AG04449 (cell line): ENCODE data around the gene BCAS4.
"Not testable (repeated sequence)": the region's sequence is repeated elsewhere in the genome, so short reads cannot be mapped to it uniquely, and the experiment has no call there.

Source experiments
- CTCF ChIA-PET: fragments of 350-600 bp; formaldehyde crosslinking; extraction: SDS; loops from one replicate; lab custom pipeline; 2021; ENCODE audit warnings: antibody characterized with exemption; lab: Yijun Ruan, JAX
- POLR2A ChIA-PET: fragments of 400-600, 350-600 bp; formaldehyde crosslinking; extraction: SDS; loops from one replicate; lab custom pipeline; 2020; ENCODE audit warnings: antibody characterized with exemption, inconsistent platforms; lab: Yijun Ruan, JAX
- DNase-seq: peaks from one replicate; pipeline ENCODE4 v3.0.0-alpha.2; 2010; ENCODE audit warnings: low read depth, low spot score
- H3K4me3 ChIP-seq: 2 replicates; pipeline ENCODE4 v1.5.1; 2011; ENCODE audit warnings: low read depth, mild to moderate bottlenecking, control low read depth, low read length
- TF ChIP-seq, protein P1 (sequence below): IDR thresholded peaks from one replicate; pipeline ENCODE4 v1.5.1; 2011; ENCODE audit warnings: mild to moderate bottlenecking, moderate library complexity, low read length, control low read depth, inconsistent platforms; ENCODE audit not compliant: insufficient read depth; ENCODE audit errors: missing control alignments

The BCAS4 gene

DNA sequence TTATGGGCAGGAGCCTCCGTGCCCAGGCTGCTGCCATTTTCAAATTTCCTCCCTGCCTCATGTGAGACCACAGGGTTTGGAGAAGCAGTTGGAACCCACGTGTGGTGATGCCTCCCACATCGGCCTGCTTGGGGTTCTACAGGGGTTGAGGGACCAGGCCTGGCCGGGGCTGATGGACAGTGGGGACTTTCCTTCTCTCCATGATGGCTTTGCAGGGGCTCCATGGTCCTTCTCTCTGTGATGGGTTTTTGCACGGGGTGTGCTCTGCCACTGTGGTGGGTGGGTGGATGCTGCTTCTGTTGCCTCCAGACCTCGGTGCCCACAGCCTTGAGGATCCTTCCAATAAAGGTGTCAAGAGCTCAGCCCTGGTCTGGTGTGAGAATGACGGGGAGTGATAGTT is 82.0 kb downstream of the BCAS4 start:
- no peak overlapping the region for H3K4me3 ChIP-seq
- TF ChIP-seq, protein P1, sequence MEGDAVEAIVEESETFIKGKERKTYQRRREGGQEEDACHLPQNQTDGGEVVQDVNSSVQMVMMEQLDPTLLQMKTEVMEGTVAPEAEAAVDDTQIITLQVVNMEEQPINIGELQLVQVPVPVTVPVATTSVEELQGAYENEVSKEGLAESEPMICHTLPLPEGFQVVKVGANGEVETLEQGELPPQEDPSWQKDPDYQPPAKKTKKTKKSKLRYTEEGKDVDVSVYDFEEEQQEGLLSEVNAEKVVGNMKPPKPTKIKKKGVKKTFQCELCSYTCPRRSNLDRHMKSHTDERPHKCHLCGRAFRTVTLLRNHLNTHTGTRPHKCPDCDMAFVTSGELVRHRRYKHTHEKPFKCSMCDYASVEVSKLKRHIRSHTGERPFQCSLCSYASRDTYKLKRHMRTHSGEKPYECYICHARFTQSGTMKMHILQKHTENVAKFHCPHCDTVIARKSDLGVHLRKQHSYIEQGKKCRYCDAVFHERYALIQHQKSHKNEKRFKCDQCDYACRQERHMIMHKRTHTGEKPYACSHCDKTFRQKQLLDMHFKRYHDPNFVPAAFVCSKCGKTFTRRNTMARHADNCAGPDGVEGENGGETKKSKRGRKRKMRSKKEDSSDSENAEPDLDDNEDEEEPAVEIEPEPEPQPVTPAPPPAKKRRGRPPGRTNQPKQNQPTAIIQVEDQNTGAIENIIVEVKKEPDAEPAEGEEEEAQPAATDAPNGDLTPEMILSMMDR, result no peak
- POLR2A ChIA-PET, result no interaction called here
- DNase-seq, result no peak
- CTCF ChIA-PET, result no interaction called here

- POLR2A ChIA-PET, result no interaction called here
- CTCF ChIA-PET, result no interaction called here
- TF ChIP-seq, protein P1, result no peak
- DNase-seq, result no peak
- H3K4me3 ChIP-seq, result no peak overlapping the region
These were observed 82.4 kb downstream of the BCAS4 start for GRCh38 chr20:50877232-50877743.

DNA sequence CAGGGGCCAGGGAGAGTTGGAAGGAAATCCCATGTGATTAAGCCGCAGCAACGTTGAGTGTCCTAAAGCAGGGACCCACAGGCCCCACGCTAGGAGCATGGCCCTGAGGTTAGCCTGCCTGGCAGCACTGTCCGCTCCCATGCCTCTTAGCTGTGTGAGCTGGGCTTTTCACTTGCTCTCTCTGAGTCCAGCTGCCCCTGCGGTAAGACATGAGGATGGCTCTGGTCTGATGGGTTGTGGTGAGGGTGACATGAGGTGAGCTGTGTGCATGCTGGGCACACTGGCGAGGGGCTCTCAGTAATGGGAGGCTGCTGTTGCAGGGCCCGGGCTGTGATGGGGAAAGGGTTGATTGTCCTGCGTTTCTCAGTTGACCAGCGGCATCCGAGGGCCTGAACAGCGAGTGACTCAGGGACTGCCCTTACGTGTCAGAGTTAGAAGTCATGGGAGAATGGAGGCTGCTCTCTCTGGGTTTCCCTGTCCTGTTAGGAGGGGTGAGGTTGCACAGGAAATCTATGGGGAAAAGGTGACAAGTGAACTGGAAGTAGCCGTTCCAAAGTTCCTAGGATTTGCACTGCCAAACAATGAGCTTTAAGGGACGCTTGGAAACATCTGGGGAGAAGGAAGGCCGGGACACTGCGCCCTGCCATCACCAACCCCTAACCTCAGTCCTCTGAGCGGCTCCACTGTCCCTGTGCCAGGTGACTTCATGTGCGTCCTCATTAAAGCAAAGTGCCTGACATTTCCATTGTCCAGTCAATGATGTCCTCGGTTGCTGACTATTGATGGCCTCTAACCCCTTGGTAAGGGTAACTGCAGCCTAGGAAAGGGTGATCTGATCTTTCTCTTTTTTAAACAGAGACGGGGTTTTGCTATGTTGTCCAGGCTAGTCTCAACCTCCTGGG is 85.0 kb downstream of the BCAS4 start:
- TF ChIP-seq, protein P1, result no peak
- no peak overlapping the region for H3K4me3 ChIP-seq
- ChIA-PET POLR2A (no interaction called here), CTCF (interaction anchor here (0.9 to 1.4 kb wide), 2 partner anchors 36 to 61 kb away, joined by 3 to 4 read pairs; no protein-coding TSS in a partner anchor)
- DNase-seq, result no peak

GRCh38 chr20:50881759-50882424 is 87.0 kb downstream of the BCAS4 start:
- POLR2A ChIA-PET, DNase-seq, H3K4me3 ChIP-seq, CTCF ChIA-PET: not testable (repeated sequence)

GRCh38 chr20:50883856-50884255 is 89.0 kb downstream of the BCAS4 start:
- CTCF ChIA-PET, result no interaction called here
- TF ChIP-seq, protein P1, result no peak
- DNase-seq, result no peak
- H3K4me3 ChIP-seq, result no peak overlapping the region
- POLR2A ChIA-PET, result no interaction called here

DNA sequence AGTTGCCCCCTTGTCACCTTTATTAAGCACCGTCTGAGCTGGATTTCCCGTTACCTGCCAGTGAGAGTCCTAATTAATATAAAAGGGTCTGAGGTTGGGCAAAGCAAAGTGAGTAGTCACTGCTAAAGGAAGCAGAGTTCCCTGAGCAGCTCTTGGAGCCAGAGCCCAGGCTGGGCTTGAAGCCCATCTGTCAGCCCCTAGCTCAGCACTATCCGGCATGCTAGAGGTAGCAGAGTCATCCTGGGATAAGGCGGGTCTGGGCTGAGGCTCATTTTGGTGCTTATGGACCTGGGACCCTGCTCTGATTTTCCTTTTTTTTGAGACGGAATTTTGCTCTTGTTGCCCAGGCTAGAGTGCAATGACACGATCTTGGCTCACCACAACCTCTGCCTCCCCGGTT is 90.2 kb downstream of the BCAS4 start:
- TF ChIP-seq, protein P1, result no peak
- no peak for DNase-seq
- no peak overlapping the region for H3K4me3 ChIP-seq
- POLR2A ChIA-PET, result no interaction called here
- CTCF ChIA-PET, result interaction anchor here (1.7 kb wide), 1 partner anchor 90 kb away, joined by 6 read pairs; the partner anchor contains the start of gene BCAS4
